ENCODE data around the gene NIPA2. TPM values are rescaled to one million over a fixed set of nuclear protein-coding genes. Genes with fewer than 3 reads are reported as not detected.

Gene NIPA2
- total RNA-seq, 1 experiment from 2014 or later = 108 TPM

DNA sequence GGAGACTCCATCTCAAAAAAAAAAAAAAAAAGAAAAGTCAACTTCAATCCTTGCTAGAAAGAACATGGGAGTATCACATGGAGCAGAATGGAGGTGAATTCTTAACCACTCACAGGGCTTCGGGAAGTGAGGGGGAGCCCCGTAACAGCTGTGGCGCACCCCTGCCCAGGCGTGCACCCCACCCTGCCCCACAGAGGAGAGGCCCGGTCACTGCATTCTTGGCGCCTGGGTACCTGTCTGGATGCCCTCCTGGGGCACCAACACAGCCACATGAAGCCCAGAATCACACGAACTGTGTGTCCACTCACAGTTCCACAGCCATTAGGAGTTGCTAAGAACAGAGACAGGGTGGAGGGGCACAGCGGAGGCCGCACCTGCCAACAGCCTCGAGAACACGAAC, 51.8 kb downstream of the NIPA2 start:
- TF ChIP-seq EZH2phosphoT487 (IDR thresholded peaks at IDR 0.05; ENCODE audit: borderline replicate concordance, low read length) (no peak), EZH2 (IDR thresholded peaks at IDR 0.05; ENCODE audit: low read length, unreplicated experiment) (no peak)
- TF ChIP-seq, protein P1, sequence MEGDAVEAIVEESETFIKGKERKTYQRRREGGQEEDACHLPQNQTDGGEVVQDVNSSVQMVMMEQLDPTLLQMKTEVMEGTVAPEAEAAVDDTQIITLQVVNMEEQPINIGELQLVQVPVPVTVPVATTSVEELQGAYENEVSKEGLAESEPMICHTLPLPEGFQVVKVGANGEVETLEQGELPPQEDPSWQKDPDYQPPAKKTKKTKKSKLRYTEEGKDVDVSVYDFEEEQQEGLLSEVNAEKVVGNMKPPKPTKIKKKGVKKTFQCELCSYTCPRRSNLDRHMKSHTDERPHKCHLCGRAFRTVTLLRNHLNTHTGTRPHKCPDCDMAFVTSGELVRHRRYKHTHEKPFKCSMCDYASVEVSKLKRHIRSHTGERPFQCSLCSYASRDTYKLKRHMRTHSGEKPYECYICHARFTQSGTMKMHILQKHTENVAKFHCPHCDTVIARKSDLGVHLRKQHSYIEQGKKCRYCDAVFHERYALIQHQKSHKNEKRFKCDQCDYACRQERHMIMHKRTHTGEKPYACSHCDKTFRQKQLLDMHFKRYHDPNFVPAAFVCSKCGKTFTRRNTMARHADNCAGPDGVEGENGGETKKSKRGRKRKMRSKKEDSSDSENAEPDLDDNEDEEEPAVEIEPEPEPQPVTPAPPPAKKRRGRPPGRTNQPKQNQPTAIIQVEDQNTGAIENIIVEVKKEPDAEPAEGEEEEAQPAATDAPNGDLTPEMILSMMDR (conservative IDR thresholded peaks at IDR 0.05; ENCODE audit: low read depth, low read length) = no peak
- ATAC-seq (no peak), DNase-seq (no peak)
- Histone ChIP-seq H3K9me3 (ENCODE audit: low read length) (no peaks in the 10 kb centered on the region), H3K4me2 (ENCODE audit: low read length) (no peak overlapping the region), H3K9ac (ENCODE audit: low read length) (no peak overlapping the region), H3K27me3 (ENCODE audit: low read length) (no peaks in the 10 kb centered on the region), H4K20me1 (ENCODE audit: low read length) (0 out of 2 replicates have a peak, but pooled peaks cover 4% of the 10 kb centered on the region), H2AFZ (ENCODE audit: low read length) (no peak overlapping the region), H3K4me3 (ENCODE audit: low read length) (no peak overlapping the region), H3K27ac (ENCODE audit: low read length) (no peak overlapping the region), H3K79me2 (ENCODE audit: low read length) (no peaks in the 10 kb centered on the region), H3K9me2 (replicated peaks; ENCODE audit: low read length) (no peaks in the 10 kb centered on the region), H3K4me1 (ENCODE audit: insufficient read depth, low read length) (peaks cover 31% of the 10 kb centered on the region), H3F3A (ENCODE audit: low read length, unreplicated experiment) (peaks cover 4% of the 10 kb centered on the region), H3K36me3 (ENCODE audit: low read depth, low read length) (no peaks in the 10 kb centered on the region; the same call in 1 of the 2 replicates)
- intact Hi-C loops (cut with micrococcal nuclease) = loop anchor here (10.0 kb wide), 1 partner anchor 185 kb away; no protein-coding TSS in a partner anchor
- POLR2A ChIA-PET (ENCODE audit: unreplicated experiment) = no interaction called here
- CTCF ChIA-PET = no interaction called here
- no TSS peak for BruUV-seq (replicated peaks)

- Histone ChIP-seq H3K79me2 (ENCODE audit: low read length) (no peaks in the 10 kb centered on the region), H2AFZ (ENCODE audit: low read length) (no peak overlapping the region), H3K9me3 (ENCODE audit: low read length) (no peaks in the 10 kb centered on the region), H3K9me2 (replicated peaks; ENCODE audit: low read length) (no peaks in the 10 kb centered on the region), H3F3A (ENCODE audit: low read length, unreplicated experiment) (peaks cover 4% of the 10 kb centered on the region), H3K4me2 (ENCODE audit: low read length) (no peak overlapping the region), H3K4me3 (ENCODE audit: low read length) (no peak overlapping the region), H3K27ac (ENCODE audit: low read length) (no peak overlapping the region), H3K36me3 (ENCODE audit: low read depth, low read length) (no peaks in the 10 kb centered on the region; the same call in 1 of the 2 replicates), H3K27me3 (ENCODE audit: low read length) (no peaks in the 10 kb centered on the region), H3K9ac (ENCODE audit: low read length) (no peak overlapping the region), H4K20me1 (ENCODE audit: low read length) (0 out of 2 replicates have a peak, but pooled peaks cover 4% of the 10 kb centered on the region), H3K4me1 (ENCODE audit: insufficient read depth, low read length) (peaks cover 42% of the 10 kb centered on the region)
- intact Hi-C loops (cut with micrococcal nuclease) = loop anchor here (10.0 kb wide), 1 partner anchor 183 kb away; no protein-coding TSS in a partner anchor
- TF ChIP-seq, protein P1 (conservative IDR thresholded peaks at IDR 0.05; ENCODE audit: low read depth, low read length) = no peak
- DNase-seq (no peak), ATAC-seq (no peak)
- ChIA-PET POLR2A (ENCODE audit: unreplicated experiment) (no interaction called here), CTCF (no interaction called here)
- BruUV-seq (replicated peaks) = no TSS peak
These were observed 53.2 kb downstream of the NIPA2 start for GRCh38 chr15:22891426-22892210.

DNA sequence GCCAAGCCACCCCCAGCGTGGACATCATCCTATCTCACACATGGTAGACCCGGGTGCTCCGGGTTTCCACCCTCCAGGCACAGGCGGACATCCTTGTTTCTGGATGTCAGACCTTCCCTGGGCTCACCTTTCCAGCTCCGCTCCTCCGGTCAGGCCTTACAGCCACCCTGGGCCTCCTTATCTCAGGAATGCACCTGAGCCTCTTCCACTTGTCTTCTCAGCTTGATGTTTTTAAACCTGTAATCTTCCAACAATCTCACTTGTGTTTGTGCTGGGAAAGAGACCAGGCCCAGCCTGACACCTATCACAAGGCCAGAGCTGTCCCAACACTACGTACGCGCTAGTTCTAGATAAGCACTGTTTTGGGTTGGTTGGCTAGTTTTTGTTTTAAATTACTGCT, 53.9 kb downstream of the NIPA2 start:
- no TSS peak for BruUV-seq (replicated peaks)
- TF ChIP-seq EZH2 (IDR thresholded peaks at IDR 0.05; ENCODE audit: low read length, unreplicated experiment) (no peak), EZH2phosphoT487 (IDR thresholded peaks at IDR 0.05; ENCODE audit: borderline replicate concordance, low read length) (no peak)
- TF ChIP-seq, protein P1 (conservative IDR thresholded peaks at IDR 0.05; ENCODE audit: low read depth, low read length) = no peak
- intact Hi-C loops (cut with micrococcal nuclease) = loop anchor here (10.0 kb wide), 1 partner anchor 182 kb away; no protein-coding TSS in a partner anchor

More for the DNA sequence above, 53.9 kb downstream of the NIPA2 start:
- no peaks in the 10 kb centered on the region for H3K9me2 ChIP-seq (replicated peaks; ENCODE audit: low read length)
- H2AFZ ChIP-seq (ENCODE audit: low read length) = no peak overlapping the region
- POLR2A ChIA-PET (ENCODE audit: unreplicated experiment) = no interaction called here
- no peak overlapping the region for H3K4me3 ChIP-seq (ENCODE audit: low read length)
- H3K4me2 ChIP-seq (ENCODE audit: low read length) = no peak overlapping the region
- CTCF ChIA-PET = no interaction called here
- DNase-seq = no peak
- H3K27me3 ChIP-seq (ENCODE audit: low read length) = no peaks in the 10 kb centered on the region
- H3K9me3 ChIP-seq (ENCODE audit: low read length) = no peaks in the 10 kb centered on the region
- H3K4me1 ChIP-seq (ENCODE audit: insufficient read depth, low read length) = peaks cover 36% of the 10 kb centered on the region
- ATAC-seq = no peak
- 0 out of 2 replicates have a peak, but pooled peaks cover 4% of the 10 kb centered on the region for H4K20me1 ChIP-seq (ENCODE audit: low read length)
- no peak overlapping the region for H3K27ac ChIP-seq (ENCODE audit: low read length)
- H3K9ac ChIP-seq (ENCODE audit: low read length) = no peak overlapping the region
- peaks cover 4% of the 10 kb centered on the region for H3F3A ChIP-seq (ENCODE audit: low read length, unreplicated experiment)
- H3K79me2 ChIP-seq (ENCODE audit: low read length) = no peaks in the 10 kb centered on the region
- H3K36me3 ChIP-seq (ENCODE audit: low read depth, low read length) = no peaks in the 10 kb centered on the region; the same call in 1 of the 2 replicates
